Measurements from ENCODE around the gene TESPA1.

DNA sequence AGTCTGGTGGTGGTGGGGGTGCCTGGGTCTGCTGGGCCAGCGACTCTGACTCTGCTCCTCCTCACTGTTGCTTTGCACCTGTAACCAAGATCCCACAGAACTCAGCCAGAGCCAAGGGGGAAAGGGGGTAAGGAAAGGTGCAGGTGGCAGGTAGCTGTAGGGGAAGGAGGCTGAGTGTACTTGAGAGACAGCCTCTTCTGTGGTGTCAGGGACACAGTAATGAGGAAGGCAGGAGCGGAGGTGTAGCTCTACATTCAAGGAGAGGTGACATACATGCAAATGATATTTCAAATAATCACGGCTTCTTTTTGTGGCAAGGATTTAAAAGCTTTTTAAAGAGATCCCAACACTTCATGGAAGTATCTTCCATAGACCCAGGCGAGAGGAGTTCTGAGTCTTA lies 23.4 kb downstream of the TESPA1 start:
- TF ChIP-seq, protein P1, sequence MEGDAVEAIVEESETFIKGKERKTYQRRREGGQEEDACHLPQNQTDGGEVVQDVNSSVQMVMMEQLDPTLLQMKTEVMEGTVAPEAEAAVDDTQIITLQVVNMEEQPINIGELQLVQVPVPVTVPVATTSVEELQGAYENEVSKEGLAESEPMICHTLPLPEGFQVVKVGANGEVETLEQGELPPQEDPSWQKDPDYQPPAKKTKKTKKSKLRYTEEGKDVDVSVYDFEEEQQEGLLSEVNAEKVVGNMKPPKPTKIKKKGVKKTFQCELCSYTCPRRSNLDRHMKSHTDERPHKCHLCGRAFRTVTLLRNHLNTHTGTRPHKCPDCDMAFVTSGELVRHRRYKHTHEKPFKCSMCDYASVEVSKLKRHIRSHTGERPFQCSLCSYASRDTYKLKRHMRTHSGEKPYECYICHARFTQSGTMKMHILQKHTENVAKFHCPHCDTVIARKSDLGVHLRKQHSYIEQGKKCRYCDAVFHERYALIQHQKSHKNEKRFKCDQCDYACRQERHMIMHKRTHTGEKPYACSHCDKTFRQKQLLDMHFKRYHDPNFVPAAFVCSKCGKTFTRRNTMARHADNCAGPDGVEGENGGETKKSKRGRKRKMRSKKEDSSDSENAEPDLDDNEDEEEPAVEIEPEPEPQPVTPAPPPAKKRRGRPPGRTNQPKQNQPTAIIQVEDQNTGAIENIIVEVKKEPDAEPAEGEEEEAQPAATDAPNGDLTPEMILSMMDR (optimal IDR thresholded peaks at IDR 0.05 in 1 of 3, IDR thresholded peaks at IDR 0.05 in 1 of 3, conservative IDR thresholded peaks at IDR 0.05 in 1 of 3; ENCODE audit: extremely low read depth in 1 of 3, insufficient read depth in 2 of 3, low read length in 3 of 3), result no peak
- no peak for TF ChIP-seq EZH2 (IDR thresholded peaks at IDR 0.05; ENCODE audit: low read length)

Measured in keratinocyte (primary cell).